CD4-positive, alpha-beta memory T cell (primary cell): ENCODE data around the gene ARAP1. TPM values are rescaled to one million over a fixed set of nuclear protein-coding genes. Genes with fewer than 3 reads are reported as not detected.

Experiments used
- CTCF ChIA-PET: fragments of 350-600 bp; sonication (Branson Sonifier 250); formaldehyde crosslinking; loops from one replicate; lab custom pipeline; 2021; ENCODE audit warnings: inconsistent platforms; ENCODE audit not compliant: partially characterized antibody; lab: Charles Lee
- POLR2A ChIA-PET: fragments of 350-600 bp; sonication (Branson Sonifier 250); formaldehyde crosslinking; loops from one replicate; lab custom pipeline; 2021; ENCODE audit not compliant: partially characterized antibody; lab: Charles Lee
- DNase-seq, 5 donors: peaks; one replicate each; pipeline versions ENCODE4 v3.0.0 to v3.0.0-alpha.2; 2020 to 2022; ENCODE audit warnings: mixed read lengths in 1 of 5
- H3K27ac ChIP-seq: one replicate; pipeline ENCODE4 v1.7.0; 2013; ENCODE audit warnings: low read depth, low read length
- H3K27me3 ChIP-seq: 2 replicates; pipeline ENCODE4 v1.7.0; 2013; ENCODE audit warnings: mild to moderate bottlenecking, low read length, moderate library complexity; ENCODE audit not compliant: insufficient read depth
- H3K36me3 ChIP-seq: 2 replicates; pipeline ENCODE4 v1.7.0; 2013; ENCODE audit warnings: mild to moderate bottlenecking, low read length, moderate library complexity; ENCODE audit not compliant: insufficient read depth
- H3K4me1 ChIP-seq: 2 replicates; pipeline ENCODE4 v1.7.0; 2013; ENCODE audit warnings: mild to moderate bottlenecking, low read length, moderate library complexity; ENCODE audit not compliant: insufficient read depth
- H3K4me3 ChIP-seq, 2 donors: one replicate each; pipeline ENCODE4 v1.7.0; 2013; ENCODE audit warnings: low read length in 2 of 2, mild to moderate bottlenecking in 1 of 2
- H3K9me3 ChIP-seq, 2 donors: one replicate each; pipeline ENCODE4 v1.7.0; 2013; ENCODE audit warnings: low read length in 2 of 2, control low read depth in 1 of 2; ENCODE audit not compliant: control insufficient read depth in 1 of 2
- H3K27ac Mint-ChIP-seq, 7 donors: one replicate each; pipeline ENCODE4 v1.8.0; 2020 to 2021; ENCODE audit warnings: mixed read lengths in 7 of 7, mild to moderate bottlenecking in 6 of 7, inconsistent platforms in 3 of 7, moderate library complexity in 3 of 7
- H3K27me3 Mint-ChIP-seq, 2 donors: one replicate each; pipeline ENCODE4 v1.8.0; 2020 to 2021; ENCODE audit warnings: mixed read lengths in 2 of 2
- H3K36me3 Mint-ChIP-seq, 2 donors: one replicate each; pipeline ENCODE4 v1.8.0; 2020 to 2021; ENCODE audit warnings: mixed read lengths in 2 of 2, inconsistent platforms in 1 of 2, mild to moderate bottlenecking in 1 of 2
- H3K4me1 Mint-ChIP-seq, 4 donors: one replicate each; pipeline ENCODE4 v1.8.0; 2020 to 2021; ENCODE audit warnings: mixed read lengths in 4 of 4, mild to moderate bottlenecking in 1 of 4
- H3K4me3 Mint-ChIP-seq, 8 donors: one replicate each; pipeline ENCODE4 v1.8.0; 2020 to 2021; ENCODE audit warnings: mixed read lengths in 8 of 8, mild to moderate bottlenecking in 7 of 8, moderate library complexity in 6 of 8, inconsistent platforms in 3 of 8
- H3K9me3 Mint-ChIP-seq, 8 donors: one replicate each; pipeline ENCODE4 v1.8.0; 2020 to 2021; ENCODE audit warnings: mixed read lengths in 8 of 8, mild to moderate bottlenecking in 5 of 8, inconsistent platforms in 3 of 8, moderate library complexity in 1 of 8
- intact Hi-C: fragments of 100-400 bp; cut with micrococcal nuclease; formaldehyde crosslinking; loops from one replicate; pipeline ENCODE4 v1.15.1; 2023
- polyA plus RNA-seq, 2 donors: library from polyadenylated mRNA; unstranded; fragments of 300-500 nt; fragmentation: Illumina TruSeq; gene quantifications; one replicate each; pipeline ENCODE4 v1.2.3, GENCODE V29; 2021
- total RNA-seq, 2 experiments: library from RNA; stranded (reverse); gene quantifications; one replicate each; pipeline ENCODE4 v1.2.3, GENCODE V29; 2021

The ARAP1 gene
- total and polyA plus RNA-seq, 4 experiments from 2014 or later = 9.5 to 157 (median 90.1) TPM

GRCh38 chr11:72732329-72732728 is 19.9 kb downstream of the ARAP1 start:
- intact Hi-C loops = no loop called here
- H3K9me3 Mint-ChIP-seq = no peaks in the 10 kb centered on the region
- no peak overlapping the region for H3K4me3 ChIP-seq
- no peaks in the 10 kb centered on the region for H3K27me3 ChIP-seq
- peaks cover 17 to 41% (median 28%) of the 10 kb centered on the region in 4 donors for H3K4me1 Mint-ChIP-seq
- H3K4me1 ChIP-seq = peaks cover 18% of the 10 kb centered on the region
- no peaks in the 10 kb centered on the region for H3K9me3 ChIP-seq
- H3K36me3 ChIP-seq = no peaks in the 10 kb centered on the region
- H3K4me3 Mint-ChIP-seq = no peak overlapping the region
- ChIA-PET POLR2A (interaction anchor here (2.5 to 3.2 kb wide), 2 partner anchors 10 to 61 kb away, joined by 6 to 10 read pairs; partner anchors contain the start of gene STARD10), CTCF (interaction anchor here (0.6 to 2.4 kb wide), 5 partner anchors 10 to 445 kb away, joined by 3 to 11 read pairs (median 5); no protein-coding TSS in a partner anchor)
- peak overlapping the region in 6 of 7 donors; percentile 57 to 89 (median 72) for H3K27ac Mint-ChIP-seq
- peaks cover 16 to 18% of the 10 kb centered on the region in 2 donors for H3K36me3 Mint-ChIP-seq
- H3K27me3 Mint-ChIP-seq = no peaks in the 10 kb centered on the region
- no peak overlapping the region for H3K27ac ChIP-seq
- DNase-seq = no peak

GRCh38 chr11:72730737-72731136 is 21.5 kb downstream of the ARAP1 start:
- peaks cover 5 to 31% (median 16%) of the 10 kb centered on the region in 4 donors for H3K4me1 Mint-ChIP-seq
- H3K27me3 Mint-ChIP-seq = no peaks in the 10 kb centered on the region
- POLR2A ChIA-PET = interaction anchor here (2.5 to 3.2 kb wide), 2 partner anchors 8 to 63 kb away, joined by 6 to 10 read pairs; partner anchors contain the start of gene STARD10
- Histone ChIP-seq H3K27me3 (no peaks in the 10 kb centered on the region), H3K27ac (no peak overlapping the region), H3K36me3 (no peaks in the 10 kb centered on the region), H3K4me3 (no peak overlapping the region), H3K9me3 (no peaks in the 10 kb centered on the region), H3K4me1 (peaks cover 2% of the 10 kb centered on the region)
- H3K36me3 Mint-ChIP-seq = peaks cover 16 to 24% of the 10 kb centered on the region in 2 donors
- CTCF ChIA-PET = interaction anchor here (2.4 to 9.4 kb wide), 2 partner anchors 8 to 63 kb away, joined by 11 to 194 read pairs; partner anchors contain the start of gene STARD10
- intact Hi-C loops = no loop called here
- H3K27ac Mint-ChIP-seq = peak overlapping the region; percentile 39 to 91 (median 78)
- peaks cover 0 to under 1% (median 0%) of the 10 kb centered on the region in 8 donors for H3K9me3 Mint-ChIP-seq
- DNase-seq = no peak
- no peak overlapping the region for H3K4me3 Mint-ChIP-seq

DNA sequence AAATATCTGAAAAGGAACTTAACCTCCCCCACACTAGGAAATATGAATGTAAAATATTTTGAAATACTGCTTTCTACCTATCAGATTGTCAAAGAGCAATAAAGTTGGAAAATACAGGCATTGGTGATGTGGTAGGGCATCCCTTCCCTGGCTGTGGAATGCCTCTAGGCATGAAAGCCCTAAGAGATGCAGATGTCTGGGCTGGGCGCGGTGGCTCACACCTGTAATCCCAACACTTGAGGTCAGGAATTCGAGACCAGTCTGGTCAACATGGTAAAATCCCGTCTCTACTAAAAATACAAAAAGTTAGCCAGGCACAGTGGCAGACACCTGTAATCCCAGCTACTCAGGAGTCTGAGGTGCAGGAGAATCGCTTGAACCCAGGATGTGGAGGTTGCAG is 22.0 kb downstream of the ARAP1 start:
- H3K9me3 Mint-ChIP-seq = peaks cover 0 to 4% (median 0%) of the 10 kb centered on the region in 8 donors
- no peaks in the 10 kb centered on the region for H3K27me3 ChIP-seq
- CTCF ChIA-PET = interaction anchor here (9.4 kb wide), 1 partner anchor 64 kb away, joined by 194 read pairs; the partner anchor contains the start of gene STARD10
- no peaks in the 10 kb centered on the region for H3K36me3 ChIP-seq
- no peak overlapping the region for H3K27ac ChIP-seq
- H3K4me3 ChIP-seq = no peak overlapping the region
- H3K4me1 Mint-ChIP-seq = peaks cover 8 to 36% (median 20%) of the 10 kb centered on the region in 4 donors
- POLR2A ChIA-PET = interaction anchor here (0.6 to 1.2 kb wide), 3 partner anchors 59 to 111 kb away, joined by 3 to 5 read pairs (median 3); no protein-coding TSS in a partner anchor
- H3K27me3 Mint-ChIP-seq = no peaks in the 10 kb centered on the region
- H3K27ac Mint-ChIP-seq = peak overlapping the region in 5 of 7 donors; percentile 39 to 78 (median 58)
- H3K4me3 Mint-ChIP-seq = no peak overlapping the region
- H3K36me3 Mint-ChIP-seq = peaks cover 16 to 29% of the 10 kb centered on the region in 2 donors
- intact Hi-C loops = no loop called here
- H3K4me1 ChIP-seq = peaks cover 4% of the 10 kb centered on the region
- DNase-seq = no peak
- no peaks in the 10 kb centered on the region for H3K9me3 ChIP-seq

DNA sequence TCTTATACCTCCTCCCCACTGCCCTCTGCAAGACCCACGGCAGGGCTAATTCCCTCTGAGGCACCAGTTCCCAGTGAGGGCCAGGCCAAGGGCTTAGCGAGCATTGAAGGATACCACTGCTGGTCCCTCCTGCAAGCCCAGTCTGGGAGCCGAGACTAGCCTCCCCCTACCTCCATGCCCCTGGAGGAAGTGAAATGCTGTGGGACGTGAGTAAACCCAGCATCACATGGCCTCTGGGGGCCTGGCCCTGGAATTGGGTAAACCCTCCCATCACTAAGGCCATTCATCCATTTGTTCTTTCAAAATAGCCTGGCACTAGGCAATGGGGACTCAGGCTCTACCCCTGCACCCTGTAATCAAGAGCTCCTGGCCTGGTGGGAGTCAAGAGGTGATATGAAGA is 24.7 kb downstream of the ARAP1 start:
- H3K9me3 ChIP-seq = no peaks in the 10 kb centered on the region
- POLR2A ChIA-PET = interaction anchor here (0.8 kb wide), 1 partner anchor 65 kb away, joined by 3 read pairs; no protein-coding TSS in a partner anchor
- H3K36me3 Mint-ChIP-seq = peaks cover 16 to 32% of the 10 kb centered on the region in 2 donors
- CTCF ChIA-PET = interaction anchor here (1.8 to 9.4 kb wide), 6 partner anchors 9 to 450 kb away, joined by 5 to 194 read pairs (median 16); partner anchors contain the start of genes ARAP1 and STARD10
- DNase-seq = no peak
- H3K27ac Mint-ChIP-seq = peak overlapping the region in 6 of 7 donors; percentile 18 to 84 (median 70)
- intact Hi-C loops = loop anchor here (5.0 to 10.0 kb wide), 2 partner anchors 417 to 1150 kb away; partner anchors contain the start of genes COA4, FCHSD2 and PAAF1
- H3K27me3 Mint-ChIP-seq = peaks cover 0 to 1% of the 10 kb centered on the region in 2 donors
- H3K36me3 ChIP-seq = peaks cover 5% of the 10 kb centered on the region
- H3K27me3 ChIP-seq = no peaks in the 10 kb centered on the region
- peaks cover 15% of the 10 kb centered on the region for H3K4me1 ChIP-seq
- no peak overlapping the region for H3K4me3 Mint-ChIP-seq
- peaks cover 17 to 48% (median 30%) of the 10 kb centered on the region in 4 donors for H3K4me1 Mint-ChIP-seq
- H3K27ac ChIP-seq = no peak overlapping the region
- H3K9me3 Mint-ChIP-seq = peaks cover 0 to 7% (median 0%) of the 10 kb centered on the region in 8 donors
- H3K4me3 ChIP-seq = no peak overlapping the region

DNA sequence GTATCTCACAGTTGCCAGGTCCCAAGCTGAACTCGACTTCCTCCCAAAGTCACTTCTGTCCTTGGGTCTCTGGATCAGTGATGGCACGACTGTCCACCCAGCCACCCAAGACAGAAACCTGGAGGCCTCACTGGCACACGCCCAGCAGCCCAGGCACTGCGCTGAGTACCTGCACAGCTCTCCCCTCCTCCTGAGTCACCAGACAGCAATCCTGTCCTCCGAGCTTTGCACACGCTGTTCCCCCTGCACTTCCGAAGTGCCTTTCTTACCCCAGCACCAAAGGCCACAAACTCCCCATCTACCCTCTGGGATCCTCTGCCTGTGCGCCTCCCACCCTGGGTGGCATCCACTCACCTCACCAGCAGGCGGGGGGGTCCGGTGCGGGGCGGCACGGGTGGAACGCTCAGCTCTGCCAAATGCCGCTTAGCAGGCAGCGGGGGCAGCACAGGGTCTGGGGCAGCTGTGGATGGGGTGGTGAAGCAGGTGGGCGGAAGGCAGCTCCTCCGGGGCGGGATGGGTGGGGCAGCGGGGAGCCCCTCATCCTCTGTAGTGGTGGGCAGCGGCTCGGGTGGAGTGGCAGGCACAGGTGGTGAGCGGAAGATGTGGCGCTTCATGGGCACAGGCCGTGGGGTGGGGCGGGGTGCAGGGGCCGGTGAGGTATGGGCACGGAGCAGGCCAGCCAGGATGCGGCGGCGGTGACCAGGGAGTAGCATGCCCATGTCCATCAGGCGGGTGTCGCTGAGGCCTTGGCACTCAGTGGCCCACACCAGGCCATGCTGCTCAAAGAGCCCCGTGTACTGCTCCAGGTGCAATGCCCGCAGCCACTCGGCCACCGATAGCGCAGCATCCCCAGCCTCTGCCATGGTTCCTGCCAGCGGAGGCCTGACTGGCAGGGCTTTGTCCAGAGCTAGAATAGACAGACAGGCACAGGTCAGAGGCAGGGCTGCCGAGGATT is 25.7 kb downstream of the ARAP1 start:
- intact Hi-C loops = loop anchor here (5.0 to 10.0 kb wide), 2 partner anchors 418 to 1151 kb away; partner anchors contain the start of genes COA4, FCHSD2 and PAAF1
- H3K4me1 Mint-ChIP-seq = peaks cover 18 to 56% (median 38%) of the 10 kb centered on the region in 4 donors
- H3K9me3 Mint-ChIP-seq = peaks cover 0 to 7% (median 0%) of the 10 kb centered on the region in 8 donors
- Histone ChIP-seq H3K36me3 (peaks cover 5% of the 10 kb centered on the region), H3K4me1 (peaks cover 19% of the 10 kb centered on the region), H3K27ac (no peak overlapping the region), H3K9me3 (no peaks in the 10 kb centered on the region), H3K4me3 (no peak overlapping the region), H3K27me3 (no peaks in the 10 kb centered on the region)
- no peak for DNase-seq
- POLR2A ChIA-PET = interaction anchor here (0.8 to 2.5 kb wide), 3 partner anchors 11 to 67 kb away, joined by 3 to 45 read pairs (median 4); partner anchors contain the start of gene STARD10
- peaks cover 0 to 1% of the 10 kb centered on the region in 2 donors for H3K27me3 Mint-ChIP-seq
- H3K36me3 Mint-ChIP-seq = peaks cover 11 to 40% of the 10 kb centered on the region in 2 donors
- CTCF ChIA-PET = interaction anchor here (1.0 to 9.4 kb wide), 12 partner anchors 10 to 451 kb away, joined by 3 to 194 read pairs (median 12); partner anchors contain the start of genes ARAP1 and STARD10
- H3K27ac Mint-ChIP-seq = peak overlapping the region in 5 of 7 donors; percentile 12 to 95 (median 50)
- H3K4me3 Mint-ChIP-seq = no peak overlapping the region

DNA sequence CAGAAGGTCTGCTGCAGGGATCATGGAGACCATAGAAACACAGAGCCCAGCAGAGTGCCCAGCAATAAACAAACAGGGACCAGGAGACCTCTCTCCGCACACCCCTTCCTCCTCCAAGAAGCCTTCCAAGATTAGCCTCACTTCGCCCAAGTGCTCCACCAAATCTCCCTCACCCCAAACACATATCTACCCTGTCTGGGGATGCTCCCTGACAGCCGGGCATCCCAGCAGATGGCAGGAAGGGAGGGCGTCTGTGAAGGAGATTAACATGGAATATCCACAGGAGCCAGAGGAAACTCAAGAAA is 26.5 kb downstream of the ARAP1 start:
- peak overlapping the region; percentile 72 to 96 (median 95) for H3K27ac Mint-ChIP-seq
- POLR2A ChIA-PET = interaction anchor here (0.6 to 2.5 kb wide), 18 partner anchors 8 to 517 kb away, joined by 3 to 45 read pairs (median 4); partner anchors contain the start of genes ARAP1, ATG16L2 and STARD10
- no peak for DNase-seq
- H3K27ac ChIP-seq = peak overlapping the region; percentile 4
- H3K4me3 ChIP-seq = no peak overlapping the region
- H3K4me1 ChIP-seq = peaks cover 27% of the 10 kb centered on the region
- H3K9me3 ChIP-seq = no peaks in the 10 kb centered on the region
- H3K36me3 ChIP-seq = peaks cover 5% of the 10 kb centered on the region
- peaks cover 4 to 37% of the 10 kb centered on the region in 2 donors for H3K36me3 Mint-ChIP-seq
- H3K4me3 Mint-ChIP-seq = peak overlapping the region in 2 of 8 donors; percentile 46 to 80
- CTCF ChIA-PET = interaction anchor here (0.6 to 9.4 kb wide), 36 partner anchors 9 to 563 kb away, joined by 3 to 194 read pairs (median 5); partner anchors contain the start of genes ARAP1, ATG16L2 and STARD10
- intact Hi-C loops = loop anchor here (1.0 to 10.0 kb wide), 6 partner anchors 68 to 1152 kb away; partner anchors contain the start of genes ATG16L2, COA4, FCHSD2 and PAAF1
- peaks cover 19 to 60% (median 41%) of the 10 kb centered on the region in 4 donors for H3K4me1 Mint-ChIP-seq
- H3K9me3 Mint-ChIP-seq = peaks cover 0 to 7% (median 0%) of the 10 kb centered on the region in 8 donors
- peaks cover 0 to 1% of the 10 kb centered on the region in 2 donors for H3K27me3 Mint-ChIP-seq
- no peaks in the 10 kb centered on the region for H3K27me3 ChIP-seq
